ENCODE data around the gene VARS2.
A peak's percentile ranks its signal among the peaks of the same experiment; 100 is the strongest.

Gene VARS2

DNA sequence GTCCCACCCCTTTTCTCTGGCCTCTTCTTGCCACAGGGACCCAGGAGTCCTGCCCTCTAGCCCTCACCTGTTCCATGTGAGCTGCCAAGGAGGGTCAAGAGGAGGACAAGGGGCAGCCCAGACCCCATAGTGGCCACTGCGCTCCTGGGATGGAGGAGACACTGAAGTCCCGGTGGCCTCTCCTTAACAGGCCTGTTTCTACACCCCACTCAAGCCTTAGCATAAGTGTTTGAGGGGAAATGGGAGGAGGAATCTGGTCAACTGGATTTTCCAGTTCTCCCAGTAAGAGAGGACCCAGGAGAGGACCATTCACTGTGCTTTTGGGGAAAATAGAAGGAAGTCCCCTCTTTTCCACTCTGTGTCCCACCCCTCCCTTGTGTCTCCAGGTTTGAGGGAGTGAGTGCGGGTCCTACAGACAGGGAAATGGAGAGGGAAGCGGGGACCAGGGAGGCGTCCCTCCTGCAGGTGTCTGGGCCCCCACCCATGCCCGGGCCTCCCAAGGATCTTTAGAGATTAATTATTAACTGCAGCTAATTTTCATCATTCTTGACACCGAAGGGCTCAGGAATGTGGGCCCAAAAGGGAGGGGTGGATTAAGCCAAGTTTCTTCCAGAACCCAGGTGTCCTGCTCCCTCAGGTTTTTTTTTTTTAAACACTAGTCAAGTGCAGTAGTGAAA lies 18.1 kb downstream of the VARS2 start, which contains the start of gene SFTA2:
Gene SFTA2, minus strand, starts transcription at position 202 of the 677 bp plus-strand sequence. Its CDS starts 74 bp downstream, at position 128.
- no peak for DNase-seq

DNA sequence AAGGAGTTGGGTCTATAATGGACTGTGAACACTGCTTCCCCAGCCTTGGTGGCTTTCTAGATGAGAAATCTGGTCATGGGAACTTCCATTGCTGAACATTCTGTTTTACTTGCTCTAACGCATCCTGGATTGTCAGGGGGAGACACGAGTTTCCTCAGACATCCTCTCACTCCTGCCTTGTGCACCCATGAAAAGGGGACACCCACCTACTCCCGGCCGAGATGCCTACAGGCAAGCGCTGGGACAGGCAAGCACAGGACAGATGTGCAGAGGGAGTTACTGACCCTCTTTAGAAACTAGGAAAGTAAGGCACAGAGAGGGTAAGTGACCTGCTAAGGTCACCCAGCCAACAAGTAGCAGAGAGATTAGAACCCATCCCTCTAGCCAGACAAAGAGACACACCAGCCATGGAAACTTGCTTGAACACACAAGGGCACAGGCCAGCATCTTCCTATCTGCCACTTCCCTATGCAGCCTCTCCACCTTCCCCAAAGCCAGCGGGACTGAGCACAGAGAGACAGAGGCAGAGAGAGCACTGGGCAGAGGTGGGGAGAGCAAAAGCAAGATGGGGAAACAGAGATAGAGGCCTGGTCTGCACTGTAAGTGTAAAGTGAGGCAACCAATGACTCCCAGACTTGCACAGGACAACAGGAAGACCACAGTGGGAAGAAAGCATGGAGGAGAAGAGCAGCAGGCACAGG lies 18.8 kb downstream of the VARS2 start:
- no peak for DNase-seq

DNA sequence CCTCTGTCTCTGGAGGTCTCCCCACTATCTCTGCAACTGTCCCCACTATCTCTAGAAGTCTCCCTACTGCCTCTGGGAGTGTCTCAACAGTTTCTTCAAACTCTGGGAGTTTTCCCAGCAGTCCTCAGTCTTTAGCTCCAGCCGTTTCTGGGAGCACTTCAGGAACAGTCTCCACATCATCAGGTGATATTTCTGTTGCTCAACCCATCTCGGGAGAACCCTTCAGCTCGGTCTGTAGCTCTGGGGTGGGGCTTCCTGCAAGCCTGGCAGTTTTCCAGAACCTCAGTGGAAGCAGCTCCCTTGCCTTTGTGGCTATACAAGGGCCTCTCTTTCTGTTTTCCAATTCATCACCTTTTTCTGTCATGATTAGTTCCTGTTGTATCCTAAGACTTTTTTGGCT lies 21.0 kb downstream of the VARS2 start:
- DNase-seq, result no peak

DNA sequence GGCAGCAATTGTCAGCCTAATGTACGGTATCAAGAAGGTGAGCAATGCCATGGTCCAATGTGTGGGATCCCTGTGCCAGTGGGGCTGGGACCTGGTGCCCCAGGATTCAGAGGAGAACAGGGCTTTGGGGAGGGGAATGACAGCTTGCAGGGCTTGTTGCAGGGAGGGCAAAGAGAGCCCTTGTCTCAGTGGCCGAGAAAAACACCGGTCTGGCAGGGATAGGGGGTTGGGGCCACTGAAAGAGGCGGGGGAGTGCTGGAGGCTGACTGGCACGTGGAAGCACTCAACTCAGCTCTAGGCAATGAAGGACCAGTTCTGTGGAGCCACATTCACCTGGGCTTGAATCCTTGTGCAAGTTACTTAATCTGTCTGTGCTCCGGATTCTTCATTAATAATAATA lies 23.2 kb downstream of the VARS2 start:
- no peak for DNase-seq

DNA sequence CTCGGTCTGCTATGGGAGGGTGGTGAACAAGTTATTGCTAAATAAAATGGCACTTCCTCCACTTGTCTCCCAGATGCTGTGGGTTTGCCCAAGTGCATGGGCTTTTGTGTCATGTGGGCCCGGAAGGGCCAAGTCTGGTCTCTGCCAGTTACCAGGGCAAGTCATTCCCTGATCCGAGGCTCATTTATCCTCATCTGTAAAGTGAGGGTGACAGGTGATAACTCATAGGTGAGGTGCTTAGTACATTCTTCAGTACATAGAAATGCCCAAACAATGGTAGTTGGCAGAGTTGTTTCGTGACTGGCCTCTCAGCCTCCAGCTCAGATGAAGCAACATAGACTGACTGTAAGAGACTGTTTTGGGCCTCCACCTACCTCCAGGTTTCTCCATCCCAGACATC lies 24.7 kb downstream of the VARS2 start:
- no peak for DNase-seq

DNA sequence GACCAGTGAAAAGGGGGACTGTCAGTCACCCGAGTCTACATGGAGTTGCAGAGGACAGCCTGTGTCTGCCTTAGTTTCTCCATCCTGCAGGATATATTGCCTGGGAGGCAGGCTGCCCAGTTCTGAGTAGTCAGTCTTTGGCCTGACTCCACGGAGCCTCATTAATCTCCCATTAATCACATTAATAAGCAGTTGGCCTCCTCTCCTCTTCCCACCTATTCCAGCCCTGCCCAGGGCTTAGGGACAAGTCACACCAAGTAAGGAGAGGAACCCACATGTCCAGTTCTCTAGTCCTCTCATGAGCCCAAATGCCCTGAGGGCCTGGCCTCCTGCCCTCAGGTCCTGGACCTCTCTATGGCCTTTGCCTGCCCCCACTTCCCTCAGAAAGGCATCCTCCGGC lies 25.4 kb downstream of the VARS2 start:
- DNase-seq, result no peak

DNA sequence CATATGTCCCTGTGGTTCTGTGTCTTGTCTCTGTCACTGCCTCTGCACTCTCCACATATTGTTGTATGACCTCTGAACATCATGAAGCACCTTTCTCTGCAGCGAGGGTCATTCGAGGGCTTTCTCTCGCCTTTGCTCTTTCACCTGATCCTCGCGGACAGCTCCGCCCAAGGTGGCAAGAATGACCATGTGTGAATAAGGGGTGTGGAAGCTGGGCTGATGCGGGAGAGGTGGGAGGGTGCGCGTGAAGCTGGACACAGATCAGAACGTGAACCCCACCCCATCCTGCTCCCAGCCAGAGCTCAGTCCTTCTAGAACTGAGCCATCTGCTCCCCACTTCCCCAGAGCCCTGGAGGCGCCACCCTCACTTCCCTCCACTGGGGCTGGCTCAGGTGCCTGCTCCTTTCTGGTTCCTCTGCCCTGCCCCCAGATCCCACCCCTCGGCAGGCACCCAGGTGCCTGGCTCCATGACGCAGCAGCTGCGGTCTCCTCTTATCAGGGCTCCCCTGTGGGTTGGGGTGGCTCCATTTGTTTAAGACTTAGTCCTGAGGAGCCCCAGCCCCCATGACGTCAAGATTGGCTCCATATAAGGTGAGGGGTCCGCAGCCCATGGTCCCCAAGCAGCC lies 26.4 kb downstream of the VARS2 start, which contains the start of gene MUCL3:
Gene MUCL3, plus strand, starts transcription at position 613 of the 626 bp plus-strand sequence. CDS start 27 bp downstream, outside the sequence.
- DNase-seq, result no peak

DNA sequence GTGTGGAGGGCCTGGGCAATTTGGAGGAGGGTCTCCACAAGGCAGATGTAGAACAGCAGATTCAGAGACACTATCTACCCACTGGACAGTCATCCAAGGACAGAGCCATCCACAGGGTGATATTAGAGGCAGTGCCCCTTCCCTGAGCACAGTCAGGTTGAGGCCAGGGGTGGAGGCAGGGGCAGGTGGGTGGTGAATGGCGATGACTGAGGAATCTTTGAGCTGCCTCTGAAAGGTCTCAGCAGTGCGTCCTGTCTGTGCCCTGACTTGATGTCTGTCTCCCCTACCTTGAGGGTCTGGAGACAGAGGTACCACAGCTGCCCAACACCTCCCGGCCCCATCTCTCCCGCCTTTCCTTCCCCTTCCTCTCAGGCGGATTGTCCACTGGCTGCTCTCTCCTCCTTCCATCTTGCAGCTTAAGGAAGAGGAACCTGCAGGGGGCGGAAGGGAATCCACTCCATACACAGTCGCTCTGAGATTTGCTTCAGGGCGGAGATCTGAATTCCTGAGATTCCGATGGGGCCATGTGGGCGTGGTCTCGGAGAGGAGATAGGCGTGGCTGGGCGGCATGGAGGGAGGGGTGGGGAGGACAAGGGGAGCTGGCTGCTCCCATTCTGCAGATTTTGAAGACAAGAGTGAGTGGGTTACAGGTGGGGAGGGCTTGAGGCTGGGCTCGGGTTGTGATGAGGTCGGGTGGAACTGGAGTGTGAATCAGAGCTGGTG lies 28.5 kb downstream of the VARS2 start:
- DNase-seq, result no peak

DNA sequence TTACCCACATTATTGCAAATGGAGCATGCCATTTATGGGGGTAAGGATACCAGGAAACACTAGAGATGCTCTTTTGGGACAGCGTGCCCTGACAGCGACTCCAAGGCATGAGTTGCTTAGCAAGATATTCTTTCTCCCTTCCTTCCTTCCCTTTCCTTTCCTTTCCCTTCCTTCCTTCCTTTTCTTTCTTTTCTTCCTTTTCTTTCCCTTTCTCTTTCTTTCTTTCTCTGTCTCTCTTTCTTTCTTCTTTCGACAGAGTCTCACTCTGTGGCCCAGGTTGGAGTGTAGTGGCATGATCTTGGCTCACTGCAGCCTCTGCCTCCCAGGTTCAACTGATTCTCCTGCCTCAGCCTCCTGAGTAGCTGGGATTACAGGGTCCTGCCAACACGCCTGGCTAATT lies 30.0 kb downstream of the VARS2 start:
- no peak for DNase-seq

DNA sequence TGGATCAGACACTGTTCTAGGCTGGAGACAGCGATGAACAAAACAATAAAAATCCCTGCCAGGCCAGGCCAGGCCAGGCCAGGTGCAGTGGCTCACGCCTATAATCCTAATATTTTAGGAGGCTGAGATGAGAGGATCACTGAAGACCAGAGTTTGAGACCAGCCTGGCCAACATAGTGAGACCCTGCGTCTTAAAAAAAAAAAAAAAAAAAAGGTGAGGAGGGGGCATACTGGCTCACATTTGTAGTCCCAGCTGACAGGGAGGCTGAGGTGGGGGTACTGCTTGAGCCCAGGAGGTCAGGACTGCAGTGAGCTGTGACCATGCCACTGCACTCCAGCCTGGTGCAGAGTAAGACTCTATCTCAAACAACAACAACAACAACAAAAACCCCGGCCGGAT lies 31.2 kb downstream of the VARS2 start:
- DNase-seq, result no peak

DNA sequence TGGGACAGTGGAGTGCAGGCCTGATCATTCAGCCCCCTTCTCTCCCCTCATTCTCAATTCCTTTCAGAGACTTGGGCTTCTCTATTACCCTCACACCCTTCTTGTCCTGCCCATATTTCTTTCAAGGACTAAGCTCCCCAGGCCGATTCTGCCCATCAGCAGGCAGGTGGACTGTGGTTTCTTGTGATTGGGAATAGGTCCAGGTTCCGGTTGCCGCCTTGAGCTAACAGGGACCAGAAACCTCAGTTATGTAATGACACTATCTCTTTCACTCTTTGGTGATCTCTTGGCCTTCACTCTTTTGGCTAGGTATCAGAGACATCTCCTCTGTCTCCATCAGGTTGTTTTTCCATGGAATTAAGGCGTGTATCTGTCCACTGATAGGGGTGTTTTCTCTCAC lies 33.2 kb downstream of the VARS2 start:
- DNase-seq, result no peak

DNA sequence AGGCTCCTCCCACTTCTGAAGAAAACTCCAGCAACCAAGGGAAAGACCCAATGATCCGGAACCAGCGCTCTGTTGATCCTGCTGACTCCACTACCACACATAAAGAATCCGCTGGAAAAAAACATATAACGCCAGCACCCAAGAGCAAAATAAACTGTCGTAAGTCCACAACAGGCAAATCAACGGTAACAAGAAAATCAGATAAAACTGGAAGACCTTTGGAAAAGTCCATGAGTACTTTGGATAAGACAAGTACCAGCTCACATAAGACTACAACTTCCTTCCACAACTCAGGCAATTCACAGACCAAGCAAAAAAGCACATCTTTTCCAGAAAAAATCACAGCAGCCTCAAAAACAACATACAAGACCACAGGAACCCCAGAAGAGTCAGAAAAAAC lies 34.8 kb downstream of the VARS2 start:
- no peak for DNase-seq

DNA sequence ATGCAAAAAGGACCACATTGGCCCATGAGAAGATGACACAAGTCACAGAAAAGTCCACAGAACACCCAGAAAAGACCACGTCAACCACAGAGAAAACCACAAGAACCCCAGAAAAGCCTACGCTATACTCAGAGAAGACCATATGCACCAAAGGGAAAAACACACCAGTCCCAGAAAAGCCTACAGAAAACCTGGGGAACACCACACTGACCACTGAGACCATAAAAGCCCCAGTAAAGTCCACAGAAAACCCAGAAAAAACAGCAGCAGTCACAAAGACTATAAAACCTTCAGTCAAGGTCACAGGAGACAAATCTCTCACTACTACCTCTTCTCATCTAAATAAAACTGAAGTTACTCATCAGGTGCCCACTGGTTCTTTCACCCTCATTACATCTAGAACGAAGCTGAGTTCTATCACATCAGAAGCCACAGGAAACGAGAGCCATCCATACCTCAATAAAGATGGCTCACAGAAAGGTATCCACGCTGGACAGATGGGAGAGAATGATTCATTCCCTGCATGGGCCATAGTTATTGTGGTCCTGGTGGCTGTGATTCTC lies 38.0 kb downstream of the VARS2 start:
- no peak for DNase-seq

DNA sequence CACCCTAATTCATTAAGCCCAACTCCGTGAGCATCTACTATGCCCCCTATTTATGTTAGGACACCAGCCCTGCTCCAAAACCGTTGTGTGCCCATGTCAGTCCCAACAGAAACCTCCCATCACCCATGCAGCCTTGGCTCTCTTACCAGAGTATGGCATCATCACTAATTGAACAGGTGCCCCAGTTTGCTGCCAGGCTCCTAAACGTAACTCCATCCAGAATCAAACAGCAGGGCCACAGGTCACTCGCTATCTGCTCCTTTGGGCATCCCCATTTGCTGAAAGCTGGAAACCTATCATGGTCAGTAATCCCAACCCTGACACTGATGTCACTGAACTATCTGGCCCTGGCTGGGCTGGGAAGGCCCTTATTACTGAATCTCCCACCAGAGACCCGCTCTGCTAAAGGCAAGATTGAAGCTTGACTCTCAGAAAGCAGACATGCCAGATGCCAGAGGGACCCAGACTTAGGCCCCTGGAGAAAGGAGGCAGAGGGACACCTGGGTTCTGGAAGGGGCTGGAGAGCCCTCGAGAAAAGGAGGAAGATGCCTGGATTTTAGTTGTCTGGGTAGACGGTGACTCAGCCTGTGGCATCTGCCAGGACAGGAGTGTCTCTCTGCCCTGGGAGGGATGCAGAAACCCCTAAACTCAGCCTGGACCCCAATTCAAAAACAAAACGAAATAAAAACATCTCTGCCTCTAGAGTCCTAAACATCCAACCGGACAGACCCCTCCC lies 40.8 kb downstream of the VARS2 start:
- no peak for DNase-seq

DNA sequence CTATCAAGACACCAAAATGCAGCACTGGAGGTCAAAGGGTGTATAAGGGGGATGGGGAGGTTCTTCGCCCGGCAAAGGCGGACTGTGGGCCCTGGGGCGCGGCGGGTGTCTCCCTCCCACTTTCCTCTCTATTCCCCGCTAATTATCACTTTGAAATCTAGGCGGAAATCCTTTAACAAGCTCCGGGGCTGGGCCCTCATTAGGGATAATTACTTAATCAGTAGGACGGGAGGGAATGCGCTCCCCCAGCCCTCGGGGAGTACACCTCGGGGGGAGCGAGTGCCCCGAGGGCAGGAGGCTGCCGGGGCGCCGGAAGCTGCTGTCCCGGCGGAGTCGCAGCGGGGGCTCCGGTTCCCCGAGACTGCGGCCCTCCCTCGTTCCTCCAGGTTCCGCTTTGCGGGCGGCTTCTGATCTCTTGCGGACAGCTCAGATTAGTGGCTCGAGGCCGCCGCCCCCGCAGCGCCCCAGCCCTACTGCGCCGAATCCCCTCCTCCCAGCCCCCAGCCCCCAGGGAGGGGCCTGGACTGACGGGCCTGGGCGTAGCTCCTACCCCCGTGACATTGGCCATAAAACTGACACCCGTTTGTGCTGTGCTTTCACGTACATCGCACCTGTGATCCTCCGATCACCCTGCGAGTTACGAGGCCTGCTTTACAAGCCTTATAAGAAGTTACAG lies 41.5 kb downstream of the VARS2 start:
- peak; percentile 93 for DNase-seq

DNA sequence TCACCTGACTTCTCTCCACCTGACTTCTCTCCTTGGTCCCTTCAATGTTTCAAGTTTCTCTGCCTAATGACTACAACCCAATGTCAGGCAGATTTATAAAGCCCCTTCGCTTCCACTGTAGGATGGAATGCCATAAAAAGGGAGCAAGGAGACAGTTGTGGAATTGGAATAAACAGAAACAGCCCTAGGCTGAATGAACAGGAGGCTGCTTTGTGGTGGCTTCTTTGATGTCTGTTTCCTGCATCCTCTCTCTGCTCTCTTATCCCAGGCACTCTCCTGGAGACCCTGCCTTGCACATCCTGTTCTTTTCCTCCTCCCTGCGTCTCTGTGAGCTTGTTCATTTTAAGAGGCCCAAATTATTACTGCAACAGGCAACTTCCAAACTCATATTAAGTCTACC lies 43.7 kb downstream of the VARS2 start:
- DNase-seq, result no peak

DNA sequence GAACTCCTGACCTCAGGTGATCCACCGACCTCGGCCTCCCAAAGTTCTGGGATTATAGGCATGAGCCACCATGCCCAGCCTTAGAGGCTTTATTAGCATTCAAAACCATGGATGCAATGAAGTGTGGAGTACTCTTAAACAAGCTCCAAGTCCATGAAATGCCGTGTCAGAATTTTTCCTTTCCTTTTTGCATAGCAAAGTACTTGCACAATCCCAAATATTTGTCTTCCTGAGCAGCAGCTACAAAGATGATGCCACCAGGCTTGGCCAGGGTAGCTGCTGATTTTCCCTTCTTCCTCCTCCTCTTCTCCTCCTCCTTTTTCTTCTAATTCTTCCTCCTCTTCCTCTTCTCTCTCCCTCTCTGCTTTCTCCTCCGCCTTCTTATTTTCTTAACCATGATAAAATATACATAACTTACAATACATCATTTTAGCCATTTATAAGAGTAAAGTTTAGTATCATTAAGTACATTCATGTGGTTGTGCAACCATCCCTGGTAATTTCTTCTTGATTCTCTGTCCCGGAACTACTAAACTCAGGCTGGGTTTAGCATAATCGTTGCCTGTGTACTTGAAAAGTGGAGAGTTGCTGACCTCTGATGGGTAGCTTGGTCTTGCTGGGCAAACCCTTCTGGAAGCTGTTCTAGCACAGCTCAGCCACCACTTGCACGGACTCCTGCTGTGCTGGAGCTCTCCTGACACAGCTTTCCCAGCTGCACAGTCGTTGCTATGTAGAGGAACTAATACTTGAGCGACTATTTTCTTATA lies 47.1 kb downstream of the VARS2 start:
- DNase-seq, result no peak

DNA sequence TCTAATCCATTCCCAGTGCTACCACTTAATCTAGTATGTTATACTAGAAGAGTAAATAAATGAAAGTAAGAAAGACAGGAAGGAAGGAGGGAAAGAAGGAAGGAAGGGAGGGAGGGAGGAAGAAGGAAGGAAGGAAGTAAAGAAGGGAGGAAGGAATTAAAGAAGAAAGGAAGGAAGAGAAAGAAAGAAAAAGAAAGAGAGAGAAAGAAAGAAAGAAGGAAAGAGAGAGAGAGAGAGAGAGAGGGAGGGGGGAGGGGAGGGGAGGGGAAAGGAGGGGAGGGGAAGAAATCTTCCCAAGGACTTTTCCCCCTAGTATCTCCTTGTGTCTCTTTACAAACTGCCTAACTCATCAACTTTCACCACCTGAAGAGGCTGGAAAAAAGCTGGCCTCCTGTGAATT lies 48.7 kb downstream of the VARS2 start:
- no peak for DNase-seq

DNA sequence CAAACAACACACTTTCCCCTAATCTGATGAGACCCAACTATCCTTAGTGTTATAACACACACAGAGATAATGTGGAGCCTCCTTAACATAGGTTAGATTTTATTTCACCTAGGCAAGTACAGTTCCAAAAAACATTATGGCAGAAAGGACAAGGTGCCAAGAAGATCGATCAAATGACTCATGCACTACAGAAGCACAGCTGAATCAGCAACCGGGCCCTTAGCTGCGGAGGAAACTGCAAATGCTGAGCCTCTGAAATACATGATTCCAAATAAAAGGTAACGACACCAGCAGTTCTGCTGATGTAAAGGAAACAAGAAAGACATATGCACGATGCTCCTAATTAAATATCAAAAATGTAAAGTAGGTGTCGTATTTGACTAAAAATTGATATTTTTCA lies 49.6 kb downstream of the VARS2 start:
- DNase-seq, result no peak

DNA sequence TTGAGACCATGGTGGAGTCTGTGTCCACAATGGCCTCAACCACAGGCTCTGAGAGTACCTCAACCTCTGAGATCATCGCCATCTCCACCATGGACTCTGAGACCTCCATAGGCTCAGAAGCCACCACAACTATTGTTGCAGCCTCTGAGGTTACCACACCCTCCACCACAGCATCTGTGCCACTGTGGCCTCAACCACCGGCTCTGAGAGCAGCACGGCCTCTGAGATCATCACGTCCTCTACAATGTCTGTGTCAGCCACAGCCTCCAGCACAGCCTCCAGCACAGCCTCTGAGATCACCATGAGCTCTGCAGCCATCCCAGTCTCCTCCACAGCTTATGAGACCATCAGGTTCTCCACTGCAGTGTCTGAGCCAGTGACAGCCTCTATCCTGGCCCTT lies 50.0 kb downstream of the VARS2 start:
- no peak for DNase-seq

DNA sequence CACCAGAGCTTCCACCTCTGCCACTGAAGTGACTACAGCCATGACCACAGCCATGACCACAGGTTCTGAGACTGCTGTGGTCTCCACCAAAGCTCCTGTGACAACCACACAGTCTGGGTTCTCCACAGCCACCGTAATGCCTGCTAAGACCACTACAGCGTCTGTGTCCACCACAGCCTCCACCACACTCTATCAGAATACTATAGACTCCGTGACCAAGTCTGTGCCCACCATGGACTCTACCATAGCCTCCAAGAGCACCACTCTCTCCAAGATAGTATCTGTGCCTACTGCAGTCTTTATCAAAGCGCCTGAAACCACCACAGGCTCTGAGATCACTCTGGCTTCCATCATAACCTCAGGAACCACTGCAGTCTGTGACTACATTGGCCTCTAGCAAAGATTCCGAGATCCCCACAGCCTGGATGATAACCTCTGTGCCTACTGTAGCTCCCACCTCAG lies 51.1 kb downstream of the VARS2 start:
- DNase-seq, result no peak

All from activated effector memory CD4-positive, alpha-beta T cell treated with anti-CD3 and anti-CD28 coated beads, Interleukin-2, amount 50 U/mL, for 16 hours (primary cell).